Putamen (tissue), 1 donor: Measurements from ENCODE around the gene APLN.

Experiments
- DNase-seq: peaks from one replicate; pipeline ENCODE4 v3.0.0-alpha.2; 2016; ENCODE audit warnings: low spot score

The APLN gene

DNA sequence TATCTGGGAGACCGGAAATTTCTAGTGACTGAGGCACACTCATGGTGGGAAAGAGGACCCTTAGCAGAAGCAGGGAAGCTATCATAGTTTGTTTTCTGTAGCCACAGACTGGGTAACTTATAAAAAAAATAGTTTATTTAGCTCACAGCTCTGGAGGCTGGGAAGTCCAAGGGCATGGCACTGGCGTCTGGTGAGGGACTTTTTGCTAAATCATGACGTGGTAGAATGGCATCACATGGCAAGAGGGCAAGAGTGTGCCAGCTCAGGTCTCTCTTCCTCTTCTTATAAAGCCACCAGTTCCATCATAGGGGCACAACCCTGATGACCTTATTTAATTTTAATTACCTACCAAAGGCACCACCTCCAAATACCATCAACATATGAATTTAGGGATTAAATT is 13.3 kb downstream of the APLN start:
- DNase-seq, result no peak

DNA sequence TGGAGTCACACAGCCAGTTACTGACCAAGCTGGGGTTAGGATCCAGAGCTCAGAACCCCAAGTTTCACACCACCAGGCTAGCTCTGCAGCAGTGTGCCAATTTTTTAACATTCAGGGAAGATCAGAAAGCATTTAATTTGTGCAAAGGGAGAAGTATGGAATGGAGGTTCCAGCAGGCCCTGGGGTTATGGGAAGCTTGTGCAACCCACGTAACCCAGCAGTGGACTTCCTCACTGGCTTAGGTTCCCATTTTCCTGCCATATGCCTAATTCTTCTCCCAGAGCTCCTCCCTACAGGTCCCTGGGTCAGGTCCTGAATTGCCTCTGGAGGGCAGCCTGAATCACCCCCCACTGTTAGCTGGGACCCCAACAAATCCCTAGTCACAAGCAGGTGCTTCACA is 14.0 kb downstream of the APLN start:
- DNase-seq, result no peak

DNA sequence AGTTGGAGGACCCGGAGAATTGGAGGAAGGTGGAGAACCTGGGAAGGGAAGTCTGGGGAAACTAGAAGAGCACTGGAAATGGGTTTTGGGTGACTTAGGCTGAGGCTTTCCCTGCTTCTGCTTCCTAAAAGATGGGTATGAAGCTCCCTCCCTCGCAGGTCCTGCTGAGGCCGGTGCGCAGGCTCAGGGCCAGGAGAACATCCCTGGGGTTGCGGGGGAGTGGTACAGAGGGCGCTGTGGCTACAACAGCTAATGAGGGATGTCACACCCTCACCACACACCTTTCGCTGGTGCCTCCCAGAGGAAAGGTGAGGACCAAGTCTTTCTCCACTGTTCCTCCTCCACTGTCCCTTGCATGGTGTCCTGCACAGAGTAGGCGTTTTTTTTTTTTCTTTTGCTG is 15.8 kb downstream of the APLN start:
- no peak for DNase-seq

DNA sequence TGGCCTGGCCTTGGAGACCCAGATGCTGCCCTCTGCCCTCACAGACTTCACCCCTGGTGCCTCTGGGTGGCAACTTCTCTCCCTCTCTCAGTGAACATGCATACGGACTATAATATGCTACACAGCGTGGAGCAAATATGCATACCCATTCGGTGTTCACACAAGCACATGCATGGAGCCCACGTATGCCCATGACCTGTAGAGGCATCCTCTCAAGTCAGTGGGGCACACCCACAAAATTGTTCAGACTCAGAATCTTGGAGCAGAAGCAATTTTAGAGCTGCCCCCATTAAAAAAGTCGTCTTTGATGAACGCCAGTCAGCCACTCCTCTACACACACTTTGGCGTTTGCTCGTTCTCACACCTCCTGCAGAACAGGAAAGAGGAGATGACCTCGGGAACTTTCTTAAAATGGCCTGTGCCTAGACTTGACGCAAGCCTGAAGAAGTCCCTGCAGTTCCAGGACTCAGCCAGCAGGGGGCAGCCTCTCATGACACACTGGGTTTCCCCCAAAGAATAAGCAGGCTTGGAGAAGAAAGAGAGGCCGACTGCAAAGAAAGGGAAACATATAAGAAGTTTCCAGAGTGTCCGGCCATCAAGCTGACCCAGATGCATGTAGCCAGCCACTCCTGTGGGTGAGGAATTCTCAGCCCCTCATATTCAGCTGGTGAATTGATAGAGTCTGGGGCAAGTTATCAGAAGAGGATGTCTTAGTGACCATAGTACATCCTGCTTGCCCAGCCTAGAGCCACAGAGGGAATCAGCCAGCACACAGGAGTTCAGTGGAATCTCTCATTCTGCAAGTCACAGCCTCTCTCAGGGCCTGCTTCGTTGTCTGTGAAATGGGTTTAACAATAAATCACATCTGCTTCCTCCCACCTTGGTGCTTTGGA is 17.3 kb downstream of the APLN start:
- peak; percentile 63 for DNase-seq

DNA sequence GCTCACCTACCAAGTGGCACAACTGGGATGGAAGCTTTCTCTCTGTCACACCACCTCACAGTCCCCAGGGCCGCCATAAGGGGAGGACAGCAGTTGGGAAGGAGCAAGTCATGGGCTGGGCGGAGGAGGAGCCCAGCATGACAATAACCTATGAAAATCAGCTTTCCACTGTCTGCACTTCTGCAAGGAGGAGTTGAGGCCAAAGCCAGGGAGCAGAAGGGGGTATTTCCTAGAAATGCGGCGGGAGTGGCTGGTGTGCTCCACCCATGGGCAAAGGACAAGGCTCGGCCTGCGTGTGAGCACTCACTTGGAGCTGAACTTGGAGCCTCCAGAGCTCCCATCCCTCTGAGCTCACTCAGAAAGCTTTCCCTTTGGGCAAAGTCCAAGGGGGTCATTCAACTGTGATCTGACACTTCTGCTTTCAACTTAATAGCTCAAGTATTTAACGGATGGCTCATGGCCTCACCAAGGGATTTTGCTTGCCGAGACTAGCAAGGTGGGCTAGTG is 18.5 kb downstream of the APLN start:
- no peak for DNase-seq

DNA sequence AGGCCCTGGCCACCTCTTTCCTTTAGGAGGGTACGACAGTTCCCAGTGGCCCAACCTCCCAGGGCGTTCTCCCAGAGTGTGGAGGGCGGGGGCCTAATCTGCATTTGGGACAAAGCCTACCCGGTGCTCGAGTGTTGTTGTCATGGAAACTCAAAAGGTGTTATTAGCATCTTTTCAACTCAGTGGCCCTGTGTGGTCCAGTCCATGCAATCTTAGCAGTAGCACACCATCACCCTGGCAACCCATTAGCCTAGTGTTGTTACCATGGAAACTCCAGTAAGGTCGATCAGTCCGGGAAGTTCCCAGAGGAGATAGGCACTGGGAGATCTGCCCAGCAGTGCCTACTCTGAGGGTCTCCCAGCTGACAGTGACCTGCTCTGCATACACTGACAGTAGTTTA is 20.2 kb downstream of the APLN start:
- no peak for DNase-seq

DNA sequence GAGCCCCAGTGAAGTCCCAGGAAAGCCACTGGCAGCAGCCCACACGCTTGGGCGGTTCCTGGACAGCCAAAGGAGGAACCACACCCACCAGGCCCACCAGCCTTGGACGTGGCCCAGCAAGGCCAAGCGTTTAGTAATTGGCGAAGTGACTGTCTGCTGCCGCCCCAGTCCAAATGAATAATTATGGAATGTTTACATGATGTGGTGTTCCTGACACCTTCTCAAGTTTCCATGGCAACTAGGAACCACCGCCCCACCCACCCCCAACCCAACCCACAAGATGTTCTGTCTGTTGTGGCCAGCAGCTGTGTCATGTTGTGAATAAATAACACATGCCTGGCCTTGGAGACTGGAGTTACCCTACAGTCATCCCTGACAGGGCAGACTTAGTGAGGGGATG is 22.3 kb downstream of the APLN start:
- DNase-seq, result no peak

DNA sequence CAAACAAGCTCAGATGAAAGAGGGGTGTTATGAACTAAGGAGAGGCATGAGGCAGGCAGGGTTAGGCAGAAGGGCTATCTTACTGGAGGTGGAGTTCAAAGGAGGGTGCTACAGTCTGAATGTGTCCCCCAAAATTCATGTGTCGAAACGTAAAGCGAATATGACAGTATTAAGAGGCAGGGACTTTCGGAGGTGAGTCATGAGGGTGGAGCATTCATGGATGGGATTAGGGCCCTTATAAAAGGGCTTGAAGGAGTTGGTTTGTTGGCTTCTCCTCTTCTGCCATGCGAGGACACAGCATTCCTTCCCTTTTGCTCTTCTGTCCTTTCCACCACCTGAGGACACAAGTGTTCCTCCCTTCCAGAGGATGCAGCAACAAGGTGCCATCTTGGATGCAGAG is 22.9 kb downstream of the APLN start:
- no peak for DNase-seq

DNA sequence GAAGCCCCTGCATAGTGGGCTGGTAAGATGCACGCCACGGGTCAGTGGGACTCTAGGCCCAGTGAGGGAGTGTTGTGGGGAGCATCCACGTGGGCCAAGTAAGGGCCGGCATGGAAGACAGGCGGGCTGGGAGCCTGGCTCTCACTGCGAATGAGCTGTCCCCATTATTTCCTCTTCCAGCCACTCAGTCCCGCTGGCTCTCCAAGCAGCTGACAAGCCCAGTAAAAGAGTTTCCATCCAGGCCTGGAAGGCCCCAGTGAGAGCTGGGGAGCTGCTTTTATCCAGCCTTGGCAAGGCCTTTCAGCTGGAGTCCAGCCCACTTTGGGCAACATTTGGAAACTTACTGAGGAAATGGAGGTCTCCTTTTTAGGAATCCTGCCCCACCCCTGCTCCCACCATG is 24.9 kb downstream of the APLN start:
- peak; percentile 29 for DNase-seq

DNA sequence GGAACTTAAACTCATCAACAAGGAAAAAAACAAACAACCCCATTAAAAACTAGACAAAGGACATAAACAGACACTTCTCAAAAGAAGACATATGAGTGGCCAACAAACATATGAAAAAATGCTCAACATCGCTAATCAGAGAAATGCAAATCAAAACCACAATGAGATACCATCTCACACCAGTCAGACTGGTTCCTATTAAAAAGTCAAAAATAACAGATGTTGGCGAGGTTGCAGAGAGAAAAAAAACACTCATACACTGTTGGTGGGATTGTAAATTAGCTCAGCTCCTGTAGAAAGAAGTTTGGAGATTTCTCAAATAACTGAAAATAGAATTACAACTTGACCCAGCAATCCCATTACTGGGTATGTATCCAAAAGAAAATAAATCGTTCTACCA is 28.7 kb downstream of the APLN start:
- no peak for DNase-seq

DNA sequence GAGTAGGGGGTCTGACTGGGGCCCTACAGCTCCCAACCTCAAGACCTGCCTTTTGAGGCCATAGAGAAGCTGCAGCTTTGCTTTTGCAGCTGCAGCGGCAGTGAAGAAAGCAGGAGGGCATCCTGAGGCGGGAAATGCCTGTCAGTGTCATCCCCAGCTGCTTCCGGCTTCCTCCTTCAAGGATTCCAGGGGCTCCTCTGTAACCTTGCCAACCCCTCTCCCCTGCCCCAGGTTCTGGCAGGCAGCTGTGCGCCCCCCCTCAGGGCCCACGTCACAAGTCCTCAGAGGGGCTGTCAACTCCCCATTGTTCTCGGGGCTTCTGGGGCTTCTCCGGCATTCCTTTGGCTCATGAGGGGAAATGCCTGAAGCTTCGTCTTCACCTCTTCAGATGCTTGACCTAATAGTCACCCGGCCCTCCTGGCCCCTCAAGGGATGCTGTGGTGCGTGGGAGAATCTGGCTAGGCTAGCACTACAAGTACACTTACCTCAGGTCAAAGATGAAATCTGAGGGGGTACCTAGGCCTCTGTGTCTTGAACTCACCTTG is 31.9 kb downstream of the APLN start:
- DNase-seq, result no peak

DNA sequence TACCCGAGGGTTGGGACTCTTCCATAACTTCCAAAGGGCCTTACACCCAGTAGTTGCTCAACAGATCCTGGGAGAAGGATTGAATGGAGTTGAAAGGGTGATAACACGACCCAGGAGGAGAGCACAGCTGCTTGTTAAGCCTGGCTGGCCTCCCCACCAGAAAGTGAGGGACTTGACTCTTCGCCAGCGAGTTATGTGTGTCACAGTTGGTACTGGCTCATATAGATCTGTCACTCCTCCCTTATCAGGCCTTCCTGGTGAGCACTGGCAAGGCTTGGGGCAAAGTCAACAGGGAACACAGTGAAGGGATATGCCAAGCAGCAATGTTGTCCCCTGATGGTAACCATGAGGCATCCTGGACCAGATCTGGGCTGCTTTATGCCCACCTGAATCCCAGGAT is 35.8 kb downstream of the APLN start:
- DNase-seq, result no peak

DNA sequence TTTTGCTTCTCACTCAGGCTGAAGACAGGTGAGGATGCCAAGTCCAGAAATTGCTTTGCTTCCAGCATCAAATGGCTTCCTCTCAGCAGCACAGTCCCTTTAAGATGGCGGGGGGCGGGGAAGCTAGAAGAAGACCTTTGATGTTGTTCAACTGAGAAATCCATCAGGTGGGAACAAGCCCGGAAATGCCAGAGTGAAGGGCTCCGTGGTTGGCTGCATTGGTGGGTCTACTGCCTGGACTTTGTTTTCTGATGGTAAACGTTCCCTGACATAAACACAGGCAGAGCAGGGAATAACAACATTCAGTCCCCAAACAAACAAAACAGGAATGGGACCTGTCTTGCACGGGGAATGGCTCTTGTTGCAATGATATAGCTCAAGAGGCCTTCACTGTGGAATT is 37.3 kb downstream of the APLN start:
- no peak for DNase-seq

DNA sequence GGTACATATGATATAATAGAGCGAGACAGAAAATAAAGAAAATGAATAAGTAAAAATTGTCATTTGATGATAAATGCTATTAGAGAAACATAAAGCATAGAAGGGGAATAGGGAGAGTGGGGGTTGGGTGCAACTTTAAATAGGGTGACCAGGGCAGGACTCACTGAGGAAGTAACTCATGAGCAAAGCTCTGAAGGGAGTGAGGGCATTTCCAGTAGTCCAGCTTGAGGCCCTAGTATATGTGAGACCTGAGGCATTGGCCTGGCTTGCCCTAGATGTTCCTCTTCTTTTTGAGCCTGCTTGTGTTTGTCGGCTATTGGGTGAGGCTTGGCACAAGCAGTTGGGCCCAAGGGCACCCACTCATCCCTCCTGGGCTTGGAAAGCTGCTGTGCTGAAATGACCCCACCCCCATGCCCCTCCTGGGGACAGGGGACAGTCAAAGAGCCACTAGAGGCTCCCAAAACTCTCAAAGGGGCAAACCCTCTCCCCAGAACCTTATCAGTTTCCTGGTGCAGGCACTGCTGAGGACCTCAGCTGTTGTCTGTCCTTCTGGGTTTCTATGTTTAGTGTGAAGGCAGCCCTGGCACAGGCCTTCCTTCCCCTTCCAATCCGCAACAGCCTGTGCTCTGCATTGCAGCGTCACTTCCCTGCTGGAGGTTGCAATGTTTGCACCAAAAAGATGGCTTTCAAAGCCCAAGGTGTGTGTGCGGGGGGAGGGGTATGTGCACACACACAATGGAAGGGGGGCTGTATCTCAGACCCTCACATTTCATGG is 40.1 kb downstream of the APLN start:
- no peak for DNase-seq

DNA sequence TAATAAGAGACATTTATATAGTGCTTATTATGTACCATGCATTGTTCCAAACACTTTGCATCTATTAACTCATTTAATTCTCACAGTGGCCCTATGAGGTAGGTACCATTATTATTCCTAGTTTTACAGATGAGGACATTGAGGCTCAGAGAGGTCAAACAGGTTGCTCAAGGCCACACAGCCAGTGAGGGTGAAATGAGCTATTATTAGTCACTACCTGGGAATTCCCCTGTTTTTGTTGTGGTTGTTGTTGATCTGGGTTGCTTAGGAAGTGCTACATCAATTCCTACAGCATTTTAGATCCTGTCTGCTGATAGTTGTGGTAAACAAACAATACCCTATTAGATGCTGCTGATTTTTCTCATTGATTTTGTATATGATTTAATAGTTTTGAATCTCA is 41.2 kb downstream of the APLN start:
- no peak for DNase-seq

DNA sequence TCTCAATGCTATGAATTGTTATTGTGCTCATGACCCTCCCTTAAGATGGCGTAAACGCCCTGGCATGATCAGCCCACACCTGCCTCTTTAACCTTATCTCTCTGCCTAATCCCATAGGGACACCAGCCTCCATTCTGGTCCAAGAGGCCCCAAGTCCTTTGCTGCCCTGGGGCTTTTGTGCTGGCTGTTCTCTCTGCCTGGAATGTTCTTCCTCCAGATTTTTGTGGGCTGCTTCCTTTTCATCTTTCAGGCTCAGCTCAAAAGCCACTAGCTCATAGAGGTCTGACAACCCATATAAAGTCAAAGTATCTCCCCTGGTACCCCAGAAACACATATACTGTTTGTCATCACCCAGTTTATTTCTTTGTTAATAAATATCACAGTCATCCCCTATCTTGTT is 42.4 kb downstream of the APLN start:
- DNase-seq, result no peak

DNA sequence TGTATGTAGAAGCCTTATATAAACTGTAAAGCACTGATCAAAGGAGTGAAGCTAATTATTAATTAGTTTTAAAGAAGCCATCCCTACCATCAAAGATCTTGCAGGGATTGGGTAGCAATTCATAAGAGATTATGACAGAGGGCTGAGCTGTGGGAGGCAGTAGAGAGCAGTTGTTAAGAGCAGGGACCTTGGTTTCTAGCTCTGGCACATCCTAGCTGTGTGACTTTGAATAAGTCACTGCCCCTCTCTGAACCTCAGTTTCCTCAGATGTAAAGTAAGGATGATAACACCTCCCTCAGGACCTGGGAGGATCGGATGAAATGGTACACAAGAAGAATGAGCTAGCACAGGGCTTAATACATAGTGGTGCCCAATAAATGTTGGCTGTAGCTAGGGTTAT is 45.4 kb downstream of the APLN start:
- no peak for DNase-seq

DNA sequence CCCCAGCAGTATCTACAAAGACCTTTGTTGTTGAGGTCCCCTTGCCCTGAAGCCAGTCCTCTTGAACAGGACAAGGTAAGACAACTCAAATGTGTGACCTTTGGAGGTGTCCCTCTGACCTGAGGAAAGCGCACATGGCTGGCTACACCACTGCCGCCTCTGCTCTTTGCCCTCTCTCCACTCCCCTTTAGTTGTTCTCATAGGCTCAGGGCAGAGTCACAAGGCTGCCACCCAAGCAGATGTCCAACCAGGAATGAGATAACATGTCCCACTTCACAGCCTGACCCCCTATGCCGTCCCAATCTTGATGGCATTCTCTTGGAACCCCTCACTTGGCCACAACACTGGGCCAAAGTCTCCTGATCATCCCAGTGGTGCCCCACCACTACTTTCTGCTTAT is 46.3 kb downstream of the APLN start:
- no peak for DNase-seq

DNA sequence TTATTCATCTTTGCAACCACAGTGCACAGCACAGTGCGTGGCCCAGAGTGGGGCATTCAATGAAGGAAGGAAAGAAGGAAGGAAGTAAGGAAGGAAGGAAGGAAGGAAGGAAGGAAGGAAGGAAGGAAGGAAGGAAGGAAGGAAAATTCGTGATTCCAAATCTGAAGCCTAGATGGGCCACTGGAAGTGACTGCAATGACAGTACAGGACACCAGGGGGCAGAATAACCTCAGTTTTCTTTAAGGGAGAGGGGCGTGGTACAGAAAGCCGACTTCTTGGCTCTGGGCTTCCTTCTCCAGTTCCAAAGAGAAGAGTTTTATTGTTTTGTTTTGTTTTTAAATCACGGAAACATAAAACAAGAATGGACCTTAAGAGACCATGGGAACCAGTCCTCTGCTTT is 47.8 kb downstream of the APLN start:
- DNase-seq, result peak; percentile 43

DNA sequence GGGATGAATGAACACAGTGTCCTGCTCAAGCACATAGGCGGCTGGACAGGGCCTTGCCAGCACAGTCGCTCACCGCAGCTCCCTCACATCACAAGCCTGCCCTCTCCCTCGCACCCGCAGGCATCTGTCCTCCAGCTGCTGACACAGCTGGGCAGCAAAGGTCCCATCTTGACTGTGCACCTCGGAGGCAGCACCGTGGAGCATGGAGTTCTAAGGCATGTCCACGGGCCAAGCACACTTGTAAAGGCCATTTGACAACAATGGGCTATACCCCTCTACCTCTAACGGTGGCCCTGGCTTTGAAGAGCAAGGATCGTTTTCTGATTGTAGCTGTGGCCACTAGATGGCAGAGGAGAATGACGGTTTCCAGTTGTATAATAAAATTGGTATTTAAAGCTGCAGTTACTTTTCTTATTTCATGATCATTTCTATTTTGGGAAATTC is 53.8 kb downstream of the APLN start:
- peak; percentile 29 for DNase-seq

DNA sequence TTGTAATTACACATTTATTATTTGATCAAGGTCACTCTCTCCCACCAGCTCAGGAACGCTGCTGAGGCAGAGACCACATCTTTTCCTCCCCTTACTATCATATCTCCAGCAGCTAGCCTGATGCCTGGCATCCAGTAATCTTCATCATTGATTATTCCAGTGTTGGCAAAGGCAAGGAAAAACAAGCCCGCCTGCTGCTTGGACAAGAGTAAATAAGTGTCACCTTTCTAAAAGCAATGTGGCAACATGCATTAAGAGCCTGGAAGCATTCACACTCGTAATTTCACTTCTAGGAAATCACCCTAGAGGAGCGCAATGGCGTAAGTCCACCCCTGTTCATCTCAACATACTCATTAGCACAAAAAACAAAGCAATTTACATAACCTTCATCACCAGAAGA is 54.8 kb downstream of the APLN start:
- no peak for DNase-seq

DNA sequence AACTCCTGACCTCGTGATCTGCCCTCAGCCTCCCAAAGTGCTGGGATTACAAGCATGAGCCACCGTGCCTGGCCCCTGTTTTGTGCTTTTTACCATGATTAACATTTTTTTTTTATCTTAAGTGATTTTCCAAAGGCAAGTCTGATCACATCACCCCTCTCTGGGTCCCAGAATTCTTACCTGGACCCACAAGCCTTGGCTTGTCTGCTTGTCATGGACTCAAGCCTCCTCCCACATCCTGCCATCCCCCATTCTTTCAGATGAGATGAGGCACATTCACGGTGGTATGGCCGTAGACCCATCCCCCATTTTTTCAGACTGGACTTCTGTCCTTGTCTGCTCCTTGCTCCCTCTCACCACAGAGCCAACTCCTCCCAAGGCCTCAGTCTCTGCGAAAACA is 55.3 kb downstream of the APLN start:
- DNase-seq, result no peak

DNA sequence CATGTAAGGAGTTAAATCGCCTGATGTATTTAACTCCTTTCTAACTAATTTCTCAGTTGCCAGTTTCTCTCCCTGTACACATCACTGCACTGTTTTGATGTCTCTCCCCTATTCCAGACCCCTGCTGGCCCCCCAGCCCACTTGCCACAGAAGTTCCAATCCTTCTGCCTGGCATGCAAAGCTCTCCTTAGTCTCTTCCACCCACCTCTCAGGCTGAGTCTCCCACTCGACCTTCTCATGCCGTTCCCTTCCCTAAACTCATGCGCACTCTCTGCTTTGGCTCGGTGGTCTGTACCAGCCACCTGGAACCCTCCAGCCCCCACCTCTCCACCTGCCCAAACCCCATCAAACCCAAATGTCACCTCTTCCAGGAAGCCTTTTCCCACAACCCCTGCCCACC is 56.9 kb downstream of the APLN start:
- no peak for DNase-seq
